A549 (cell line): ENCODE measurements around the gene ACTG2. TPM values are rescaled to one million over a fixed set of nuclear protein-coding genes. Genes with fewer than 3 reads are reported as not detected.
A peak's percentile ranks its signal among the peaks of the same experiment; 100 is the strongest.

Experiments used
- ATAC-seq, 2 experiments: fragments of 200-7000 bp in 1 of 2; fragments of >200 bp in 1 of 2; cut with Nextera tagmentation in 1 of 2; cut with Tn5 transposase in 1 of 2; 3 replicates each; pipeline versions ENCODE4 v1.8.0 to v1.9.1; 2018 to 2020; ENCODE audit warnings: mild to moderate bottlenecking in 1 of 2, moderate library complexity in 1 of 2
- CTCF ChIA-PET: fragments of 300-600 bp; sonication (Branson Sonifier 250); formaldehyde crosslinking; extraction: SDS; loops from one replicate; lab custom pipeline; 2021; ENCODE audit warnings: antibody characterized with exemption, inconsistent platforms; lab: Yijun Ruan, JAX
- POLR2A ChIA-PET: fragments of 350-600 bp; formaldehyde crosslinking; extraction: SDS; loops from one replicate; lab custom pipeline; 2021; ENCODE audit warnings: antibody characterized with exemption, inconsistent platforms; lab: Yijun Ruan, JAX
- DNase-seq, 2 experiments: peaks; one replicate each; pipeline versions ENCODE4 v3.0.0 to v3.0.0-alpha.2; 2011 to 2016; ENCODE audit warnings: low read depth in 1 of 2, low spot score in 1 of 2
- FAIRE-seq: peaks from 2 replicates; lab custom pipeline; 2011; peaks lifted over from hg19 to GRCh38; lab: Jason Lieb, UNC
- H3K27ac ChIP-seq, 2 experiments: fragments of >200 bp; sonication (Bioruptor Twin); formaldehyde crosslinking; 3 replicates each; pipeline ENCODE4 v1.5.1; 2016 to 2017
- H3K4me1 ChIP-seq: fragments of >200 bp; sonication (Bioruptor Twin); formaldehyde crosslinking; 3 replicates; pipeline ENCODE4 v1.6.1; 2016
- H3K4me2 ChIP-seq: fragments of >200 bp; sonication (Bioruptor Twin); formaldehyde crosslinking; 3 replicates; pipeline ENCODE4 v1.6.1; 2016
- H3K4me3 ChIP-seq: fragments of >200 bp; sonication (Bioruptor Twin); formaldehyde crosslinking; 3 replicates; pipeline ENCODE4 v1.5.1; 2016
- H3K9me3 ChIP-seq: fragments of >200 bp; sonication (Bioruptor Twin); formaldehyde crosslinking; 3 replicates; pipeline ENCODE4 v1.6.1; 2016
- BCL3 ChIP-seq: fragments of >200 bp; sonication (Bioruptor Twin); formaldehyde crosslinking; IDR thresholded peaks from 3 replicates; pipeline ENCODE4 v1.6.1; 2016
- CEBPB ChIP-seq, 2 experiments: fragments of >200 bp in 1 of 2; sonication (Bioruptor Twin) in 1 of 2; formaldehyde crosslinking in 1 of 2; IDR thresholded peaks; 2 replicates each; pipeline ENCODE4 v1.6.1; 2012 to 2016
- CHD2 ChIP-seq: fragments of 150-350 bp; IDR thresholded peaks from 2 replicates; pipeline ENCODE4 v1.6.1; 2014; ENCODE audit warnings: low read length; ENCODE audit not compliant: partially characterized antibody
- E2F6 ChIP-seq: IDR thresholded peaks from 2 replicates; pipeline ENCODE4 v1.6.1; 2012; ENCODE audit warnings: low read depth, borderline replicate concordance
- EP300 ChIP-seq, 2 experiments: fragments of >200 bp; sonication (Bioruptor Twin); formaldehyde crosslinking; IDR thresholded peaks; 2 replicates in 1 of 2; 3 replicates in 1 of 2; pipeline ENCODE4 v1.6.1; 2016 to 2017
- ESRRA ChIP-seq: fragments of 150-350 bp; IDR thresholded peaks from 2 replicates; pipeline ENCODE4 v1.6.1; 2014; ENCODE audit warnings: mild to moderate bottlenecking, low read length, borderline replicate concordance
- FOSL2 ChIP-seq, 2 experiments: fragments of 450-650 bp in 1 of 2; fragments of >200 bp in 1 of 2; sonication (Bioruptor Twin) in 1 of 2; formaldehyde crosslinking; IDR thresholded peaks; 2 replicates each; pipeline versions ENCODE4 v1.5.0 to v1.6.1; 2016 to 2020; ENCODE audit warnings: mild to moderate bottlenecking in 1 of 2, moderate library complexity in 1 of 2
- GATA3 ChIP-seq: IDR thresholded peaks from 2 replicates; pipeline ENCODE4 v1.6.1; 2012; ENCODE audit warnings: borderline replicate concordance
- HDAC2 ChIP-seq: fragments of 200-600 bp; sonication (generic); IDR thresholded peaks from 2 replicates; pipeline ENCODE4 v1.6.1; 2016
- HEYL ChIP-seq: fragments of 250-450 bp; sonication (Bioruptor Pico); IDR thresholded peaks from 2 replicates; pipeline ENCODE4 v1.8.0; 2021; ENCODE audit warnings: mild to moderate bottlenecking, moderate library complexity
- HMGXB4 ChIP-seq: fragments of 250-450 bp; sonication (Bioruptor Pico); IDR thresholded peaks from 2 replicates; pipeline ENCODE4 v1.5.0; 2021; ENCODE audit warnings: mild to moderate bottlenecking, moderate library complexity, borderline replicate concordance
- JUN ChIP-seq, 2 experiments: fragments of >200 bp; sonication (Bioruptor Twin); formaldehyde crosslinking; IDR thresholded peaks; 2 replicates in 1 of 2; 3 replicates in 1 of 2; pipeline ENCODE4 v1.6.1; 2016 to 2017
- KDM5A ChIP-seq: fragments of 200-600 bp; sonication (generic); IDR thresholded peaks from 2 replicates; pipeline ENCODE4 v1.6.1; 2016; ENCODE audit warnings: antibody characterized with exemption, mild to moderate bottlenecking
- MAFK ChIP-seq: fragments of 450-650 bp; IDR thresholded peaks from 2 replicates; pipeline ENCODE4 v1.6.1; 2014; ENCODE audit not compliant: partially characterized antibody
- MAX ChIP-seq: IDR thresholded peaks from 2 replicates; pipeline ENCODE4 v1.6.1; 2012
- MAZ ChIP-seq: fragments of 150-350 bp; IDR thresholded peaks from 2 replicates; pipeline ENCODE4 v1.6.1; 2014; ENCODE audit warnings: antibody characterized with exemption, low read depth, low read length, borderline replicate concordance
- NR3C1 ChIP-seq: fragments of >200 bp; sonication (Bioruptor Twin); formaldehyde crosslinking; IDR thresholded peaks from 3 replicates; pipeline ENCODE4 v1.6.1; 2017
- PBX3 ChIP-seq: IDR thresholded peaks from 2 replicates; pipeline ENCODE4 v1.6.1; 2012
- PHF8 ChIP-seq: fragments of 200-600 bp; sonication (generic); IDR thresholded peaks from 2 replicates; pipeline ENCODE4 v1.6.1; 2016; ENCODE audit warnings: low read depth, mild to moderate bottlenecking, antibody characterized with exemption, moderate library complexity, borderline replicate concordance
- POLR2A ChIP-seq: IDR thresholded peaks from 2 replicates; pipeline ENCODE4 v1.6.1; 2012; ENCODE audit warnings: mild to moderate bottlenecking, low read length
- RFX5 ChIP-seq: fragments of 450-650 bp; IDR thresholded peaks from 2 replicates; pipeline ENCODE4 v1.7.1; 2014; ENCODE audit warnings: antibody characterized with exemption, mild to moderate bottlenecking, moderate library complexity
- SREBF2 ChIP-seq: fragments of 450-650 bp; IDR thresholded peaks from 2 replicates; pipeline ENCODE4 v1.6.1; 2014; ENCODE audit warnings: mild to moderate bottlenecking, moderate library complexity
- TFCP2L1 ChIP-seq: fragments of 250-450 bp; sonication (Bioruptor Pico); IDR thresholded peaks from 2 replicates; pipeline ENCODE4 v1.5.0; 2021; ENCODE audit warnings: mild to moderate bottlenecking
- ZC3H11A ChIP-seq: fragments of 450-650 bp; IDR thresholded peaks from 2 replicates; pipeline ENCODE4 v1.6.1; 2014; ENCODE audit warnings: antibody characterized with exemption, mild to moderate bottlenecking
- WGBS: methylation state at CpG from one replicate; pipeline ENCODE4 v1.1.6; 2017; ENCODE audit errors: missing lambda C conversion rate; 5-methylcytosine and 5-hydroxymethylcytosine counted together
- polyA plus RNA-seq, 4 experiments: library from polyadenylated mRNA; depleted of rRNA in 3 of 4; stranded (reverse); fragments of >200 nt; fragmentation: RNase III in 1 of 4; extraction: RNeasy Plus Mini Kit Qiagen cat#74134 plus additional on column Dnase treatment in 1 of 4; gene quantifications; 2 replicates in 3 of 4; 3 replicates in 1 of 4; pipeline ENCODE4 v1.2.3, GENCODE V29; 2011 to 2017
- TF ChIP-seq, protein P1 (sequence below): fragments of 200-600 bp; sonication (generic); IDR thresholded peaks from 2 replicates; pipeline ENCODE4 v1.6.1; 2016; ENCODE audit warnings: antibody characterized with exemption, mild to moderate bottlenecking, moderate library complexity

Gene ACTG2
- polyA plus RNA-seq, 2 of the 4 experiments (the other 2 are of a cell fraction), result 0.04 to 0.26 TPM

DNA sequence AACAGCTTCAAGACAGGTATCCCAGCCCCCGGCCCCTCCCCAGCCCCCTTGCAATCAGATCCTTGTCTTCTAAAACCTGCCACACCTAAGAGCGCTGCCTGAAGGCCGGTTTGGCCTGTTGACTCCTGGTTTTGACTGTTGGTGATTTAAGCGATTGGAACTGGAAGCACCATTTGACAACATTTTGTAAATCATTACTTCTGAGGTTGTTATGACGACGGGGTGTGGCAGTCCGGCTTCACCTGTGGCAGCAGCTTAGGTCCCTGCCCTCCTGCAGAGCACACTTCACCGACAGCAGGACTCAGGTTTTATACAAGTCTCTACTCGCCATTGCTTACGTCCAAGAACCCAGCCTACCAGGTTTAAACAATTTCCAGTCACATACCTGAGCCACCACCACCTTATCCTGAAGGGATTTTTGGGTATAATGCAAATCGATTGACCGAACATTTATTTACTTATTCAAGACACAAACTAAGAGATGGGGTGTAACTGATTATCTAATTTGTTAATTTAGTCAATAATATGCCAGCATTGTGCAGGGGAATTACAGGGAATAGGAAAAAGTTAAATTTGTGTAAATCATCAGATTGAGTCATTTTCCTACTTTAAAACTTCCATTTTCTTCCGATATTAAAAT lies 33.2 kb downstream of the ACTG2 start (continued):
- TF ChIP-seq FOSL2 (IDR thresholded peaks at IDR 0.05) (no peak), FOSL2 (CRISPR knock-in tag; IDR thresholded peaks at IDR 0.05) (no peak), MAFK (no peak), POLR2A (no peak), MAX (no peak), KDM5A (no peak)

DNA sequence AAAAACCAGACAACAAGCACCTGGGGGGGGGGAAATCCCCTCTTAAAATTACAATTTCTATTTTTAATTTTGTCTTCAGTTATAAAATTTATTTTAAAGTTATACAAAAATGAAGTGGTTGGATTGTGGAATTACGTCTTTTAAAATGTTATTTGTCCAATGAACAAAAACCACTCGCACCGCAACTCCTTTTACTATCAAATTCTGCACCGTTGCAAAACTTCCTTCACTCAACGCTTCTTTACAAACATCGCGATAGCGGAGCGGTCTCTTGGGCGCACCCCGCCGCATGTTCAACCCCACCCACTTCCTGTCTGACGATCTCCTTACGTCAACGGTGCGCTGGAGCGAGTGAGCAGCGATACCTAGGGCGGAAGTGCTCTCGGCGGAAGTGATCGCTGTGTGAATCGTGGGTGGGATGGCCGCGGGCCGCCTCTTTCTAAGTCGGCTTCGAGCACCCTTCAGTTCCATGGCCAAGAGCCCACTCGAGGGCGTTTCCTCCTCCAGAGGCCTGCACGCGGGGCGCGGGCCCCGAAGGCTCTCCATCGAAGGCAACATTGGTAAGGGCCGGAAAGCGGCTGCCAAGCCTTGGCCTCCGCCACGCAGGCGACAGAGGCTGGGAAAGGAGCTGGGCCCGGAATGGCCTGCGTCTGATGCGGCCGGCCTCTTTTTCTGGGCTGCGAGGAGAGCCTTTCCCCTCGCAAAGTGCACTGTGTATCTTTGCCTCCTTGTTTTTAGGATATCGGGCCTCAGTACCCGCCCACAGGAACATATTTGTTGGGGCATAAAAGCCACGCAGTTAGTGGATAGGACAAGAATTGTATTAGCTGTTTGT lies 33.9 kb downstream of the ACTG2 start, which contains the start of gene DGUOK:
DGUOK (plus strand) TSS at position 388 of the 835 bp plus-strand sequence; CDS start at position 419, 31 bp downstream.
- H3K4me2 ChIP-seq, result peak within 1 kb of the TSS; percentile 91
- WGBS, result 2% methylated on average over 37 of the region's 50 CpGs
- FAIRE-seq (peak; percentile 97), DNase-seq (peak; percentile 96 to 100), ATAC-seq (peak; percentile 99 to 100)
- H3K27ac ChIP-seq, result peak within 1 kb of the TSS; percentile 86 to 93
- ChIA-PET POLR2A (interaction anchor here (0.6 to 1.4 kb wide), 5 partner anchors 10 to 211 kb away, joined by 3 to 10 read pairs (median 7); partner anchors contain the start of gene STAMBP), CTCF (interaction anchor here (0.7 kb wide), 1 partner anchor 18 kb away, joined by 3 read pairs; no protein-coding TSS in a partner anchor)
- H3K4me1 ChIP-seq, result peaks cover 41% of the 10 kb centered on the region
- H3K9me3 ChIP-seq, result no peaks in the 10 kb centered on the region
- peak within 1 kb of the TSS; percentile 67 for H3K4me3 ChIP-seq
- TF ChIP-seq HDAC2, result 0 out of 2 replicates have a peak, but pooled peaks have one; percentile 51
- TF ChIP-seq PBX3, result peak; percentile 44; the same call in 1 of the 2 replicates
- TF ChIP-seq HMGXB4 (CRISPR knock-in tag), result peak; percentile 89; the same call in 1 of the 2 replicates
- no peak for TF ChIP-seq FOSL2 (IDR thresholded peaks at IDR 0.05)
- 0 out of 2 replicates have a peak, but pooled peaks have one; percentile 2 for TF ChIP-seq FOSL2 (CRISPR knock-in tag; IDR thresholded peaks at IDR 0.05)
- no peak for TF ChIP-seq MAZ
- peak; percentile 24; the same call in 1 of the 2 replicates for TF ChIP-seq RFX5
- TF ChIP-seq MAFK, result peak; percentile 97
- peak; percentile 76 for TF ChIP-seq E2F6
- TF ChIP-seq ESRRA, result 0 out of 2 replicates have a peak, but pooled peaks have one; percentile 19
- TF ChIP-seq, protein P1, sequence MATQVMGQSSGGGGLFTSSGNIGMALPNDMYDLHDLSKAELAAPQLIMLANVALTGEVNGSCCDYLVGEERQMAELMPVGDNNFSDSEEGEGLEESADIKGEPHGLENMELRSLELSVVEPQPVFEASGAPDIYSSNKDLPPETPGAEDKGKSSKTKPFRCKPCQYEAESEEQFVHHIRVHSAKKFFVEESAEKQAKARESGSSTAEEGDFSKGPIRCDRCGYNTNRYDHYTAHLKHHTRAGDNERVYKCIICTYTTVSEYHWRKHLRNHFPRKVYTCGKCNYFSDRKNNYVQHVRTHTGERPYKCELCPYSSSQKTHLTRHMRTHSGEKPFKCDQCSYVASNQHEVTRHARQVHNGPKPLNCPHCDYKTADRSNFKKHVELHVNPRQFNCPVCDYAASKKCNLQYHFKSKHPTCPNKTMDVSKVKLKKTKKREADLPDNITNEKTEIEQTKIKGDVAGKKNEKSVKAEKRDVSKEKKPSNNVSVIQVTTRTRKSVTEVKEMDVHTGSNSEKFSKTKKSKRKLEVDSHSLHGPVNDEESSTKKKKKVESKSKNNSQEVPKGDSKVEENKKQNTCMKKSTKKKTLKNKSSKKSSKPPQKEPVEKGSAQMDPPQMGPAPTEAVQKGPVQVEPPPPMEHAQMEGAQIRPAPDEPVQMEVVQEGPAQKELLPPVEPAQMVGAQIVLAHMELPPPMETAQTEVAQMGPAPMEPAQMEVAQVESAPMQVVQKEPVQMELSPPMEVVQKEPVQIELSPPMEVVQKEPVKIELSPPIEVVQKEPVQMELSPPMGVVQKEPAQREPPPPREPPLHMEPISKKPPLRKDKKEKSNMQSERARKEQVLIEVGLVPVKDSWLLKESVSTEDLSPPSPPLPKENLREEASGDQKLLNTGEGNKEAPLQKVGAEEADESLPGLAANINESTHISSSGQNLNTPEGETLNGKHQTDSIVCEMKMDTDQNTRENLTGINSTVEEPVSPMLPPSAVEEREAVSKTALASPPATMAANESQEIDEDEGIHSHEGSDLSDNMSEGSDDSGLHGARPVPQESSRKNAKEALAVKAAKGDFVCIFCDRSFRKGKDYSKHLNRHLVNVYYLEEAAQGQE, result peak; percentile 94
- TF ChIP-seq NR3C1, result no peak
- peak; percentile 94 for TF ChIP-seq POLR2A
- TF ChIP-seq JUN (IDR thresholded peaks at IDR 0.05), result peak; percentile 95 to 96
- peak; percentile 92 for TF ChIP-seq BCL3
- peak; percentile 68; the same call in 1 of the 2 replicates for TF ChIP-seq TFCP2L1 (CRISPR knock-in tag)
- peak; percentile 95 for TF ChIP-seq CHD2
- no peak for TF ChIP-seq ZC3H11A
- peak; percentile 96 for TF ChIP-seq MAX
- peak; percentile 79 for TF ChIP-seq KDM5A
- TF ChIP-seq HEYL (CRISPR knock-in tag), result no peak
- no peak for TF ChIP-seq EP300 (IDR thresholded peaks at IDR 0.05)
- peak; percentile 100 for TF ChIP-seq PHF8
- peak; percentile 38; the same call in 1 of the 2 replicates for TF ChIP-seq GATA3
- TF ChIP-seq CEBPB (IDR thresholded peaks at IDR 0.05), result peak; percentile 64 to 86; a peak in 3 of 4 replicates
- TF ChIP-seq SREBF2, result 0 out of 2 replicates have a peak, but pooled peaks have one; percentile 5
